K562 (cell line): ENCODE data around the gene NPR1.
A peak's percentile ranks its signal among the peaks of the same experiment; 100 is the strongest.

ENCODE experiments used
- BHLHE40 ChIP-seq: IDR thresholded peaks from 2 replicates; pipeline ENCODE4 v1.6.1; 2011; ENCODE audit warnings: low read length, improper control_type of control experiment
- ELF1 ChIP-seq: fragments of 200-800 bp; sonication (Bioruptor generic); IDR thresholded peaks from 2 replicates; pipeline ENCODE4 v1.6.1; 2016; ENCODE audit warnings: missing genetic modification characterization, missing compliant biosample characterization
- EP300 ChIP-seq: IDR thresholded peaks from 2 replicates; pipeline ENCODE4 v1.6.1; 2012; ENCODE audit warnings: low read length, improper control_type of control experiment
- NR1H2 ChIP-seq: sonication (generic); formaldehyde crosslinking; IDR thresholded peaks from 2 replicates; pipeline ENCODE4 v1.4.0; 2020; ENCODE audit warnings: mild to moderate bottlenecking, missing genetic modification reagents
- RB1 ChIP-seq: fragments of 450-650 bp; IDR thresholded peaks from 2 replicates; pipeline ENCODE4 v1.6.1; 2017; ENCODE audit warnings: low read depth, mild to moderate bottlenecking
- SP2 ChIP-seq: IDR thresholded peaks from 2 replicates; pipeline ENCODE4 v1.6.1; 2011; ENCODE audit warnings: mild to moderate bottlenecking, low read depth, low read length, moderate library complexity; ENCODE audit not compliant: poor library complexity, severe bottlenecking; ENCODE audit errors: extremely low read depth
- ZNF140 ChIP-seq: fragments of 250-450 bp; sonication (Bioruptor Pico); IDR thresholded peaks from 2 replicates; pipeline ENCODE4 v1.8.0; 2021; ENCODE audit warnings: moderate library complexity, mild to moderate bottlenecking, inconsistent platforms
- TF ChIP-seq, protein P1 (sequence below): sonication (generic); formaldehyde crosslinking; IDR thresholded peaks from 2 replicates; pipeline ENCODE4 v1.8.0; 2022; ENCODE audit warnings: missing genetic modification reagents, mild to moderate bottlenecking, borderline replicate concordance
- TF ChIP-seq, protein P2 (sequence below): sonication (generic); formaldehyde crosslinking; IDR thresholded peaks from 2 replicates; pipeline ENCODE4 v1.4.0; 2020; ENCODE audit warnings: mild to moderate bottlenecking, missing genetic modification reagents
- TF ChIP-seq, protein P3 (sequence below), 3 experiments: IDR thresholded peaks in 2 of 3; conservative IDR thresholded peaks in 1 of 3; 2 replicates each; pipeline ENCODE4 v1.5.1; 2011 to 2012; ENCODE audit warnings: low read length in 3 of 3, mild to moderate bottlenecking in 3 of 3, control low read depth in 2 of 3, improper control_type of control experiment in 1 of 3, inconsistent platforms in 1 of 3, low read depth in 1 of 3, mixed read lengths in 1 of 3, moderate library complexity in 1 of 3; ENCODE audit not compliant: insufficient read depth in 2 of 3
- TF ChIP-seq, protein P4 (sequence below): fragments of 450-650 bp; IDR thresholded peaks from 2 replicates; pipeline ENCODE4 v1.6.1; 2016; ENCODE audit warnings: low read depth

DNA sequence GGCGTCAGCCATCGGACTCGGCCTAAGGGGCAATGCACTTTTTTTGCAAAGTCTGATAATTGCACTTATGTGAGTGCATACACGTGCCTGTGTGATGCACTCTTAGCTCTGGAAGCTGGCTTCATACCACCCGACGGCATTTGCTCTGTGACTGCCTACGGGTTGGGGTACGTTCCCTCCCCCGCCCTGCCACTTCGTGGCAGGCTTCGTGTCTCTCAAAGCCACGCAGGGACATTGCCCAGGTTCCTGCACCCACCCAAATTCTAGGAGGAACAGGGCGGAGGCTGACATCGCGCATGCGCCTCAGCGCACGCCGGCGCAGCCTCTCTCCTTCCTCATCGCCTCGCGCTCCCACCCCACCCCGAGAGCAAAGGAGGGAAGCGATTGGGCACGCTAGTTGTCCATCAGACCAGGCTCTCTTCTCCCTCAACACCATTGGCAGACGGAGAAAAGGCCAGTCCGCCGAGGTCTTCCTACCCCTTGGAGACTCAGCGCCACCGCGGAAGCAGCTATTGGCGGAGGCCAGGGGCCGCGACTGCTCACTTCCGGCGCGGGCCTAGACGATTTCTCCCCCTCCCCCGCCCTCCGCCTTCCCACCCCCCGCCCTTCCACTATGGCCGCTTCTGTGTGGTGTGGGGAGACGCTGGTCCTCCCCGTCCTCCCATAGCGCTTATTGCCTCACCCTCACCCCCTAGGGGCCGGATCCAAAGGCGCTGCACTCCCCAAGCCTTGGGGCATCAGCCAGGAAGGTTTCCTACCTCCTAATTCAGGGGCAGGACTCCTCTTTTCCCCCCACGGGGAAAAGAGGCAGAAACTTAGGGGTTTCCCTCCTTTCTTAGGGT, 49.2 kb downstream of the NPR1 start, which contains the start of gene INTS3:
- peak; percentile 85 for TF ChIP-seq SP2
- no peak for TF ChIP-seq ZNF140 (CRISPR knock-in tag)
- TF ChIP-seq, protein P1, sequence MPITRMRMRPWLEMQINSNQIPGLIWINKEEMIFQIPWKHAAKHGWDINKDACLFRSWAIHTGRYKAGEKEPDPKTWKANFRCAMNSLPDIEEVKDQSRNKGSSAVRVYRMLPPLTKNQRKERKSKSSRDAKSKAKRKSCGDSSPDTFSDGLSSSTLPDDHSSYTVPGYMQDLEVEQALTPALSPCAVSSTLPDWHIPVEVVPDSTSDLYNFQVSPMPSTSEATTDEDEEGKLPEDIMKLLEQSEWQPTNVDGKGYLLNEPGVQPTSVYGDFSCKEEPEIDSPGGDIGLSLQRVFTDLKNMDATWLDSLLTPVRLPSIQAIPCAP (CRISPR knock-in tag), result no peak
- TF ChIP-seq, protein P2, sequence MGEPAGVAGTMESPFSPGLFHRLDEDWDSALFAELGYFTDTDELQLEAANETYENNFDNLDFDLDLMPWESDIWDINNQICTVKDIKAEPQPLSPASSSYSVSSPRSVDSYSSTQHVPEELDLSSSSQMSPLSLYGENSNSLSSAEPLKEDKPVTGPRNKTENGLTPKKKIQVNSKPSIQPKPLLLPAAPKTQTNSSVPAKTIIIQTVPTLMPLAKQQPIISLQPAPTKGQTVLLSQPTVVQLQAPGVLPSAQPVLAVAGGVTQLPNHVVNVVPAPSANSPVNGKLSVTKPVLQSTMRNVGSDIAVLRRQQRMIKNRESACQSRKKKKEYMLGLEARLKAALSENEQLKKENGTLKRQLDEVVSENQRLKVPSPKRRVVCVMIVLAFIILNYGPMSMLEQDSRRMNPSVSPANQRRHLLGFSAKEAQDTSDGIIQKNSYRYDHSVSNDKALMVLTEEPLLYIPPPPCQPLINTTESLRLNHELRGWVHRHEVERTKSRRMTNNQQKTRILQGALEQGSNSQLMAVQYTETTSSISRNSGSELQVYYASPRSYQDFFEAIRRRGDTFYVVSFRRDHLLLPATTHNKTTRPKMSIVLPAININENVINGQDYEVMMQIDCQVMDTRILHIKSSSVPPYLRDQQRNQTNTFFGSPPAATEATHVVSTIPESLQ, result no peak; the same call in 1 of the 2 replicates
- TF ChIP-seq NR1H2 (CRISPR knock-in tag), result no peak
- no peak for TF ChIP-seq EP300
- TF ChIP-seq, protein P3, sequence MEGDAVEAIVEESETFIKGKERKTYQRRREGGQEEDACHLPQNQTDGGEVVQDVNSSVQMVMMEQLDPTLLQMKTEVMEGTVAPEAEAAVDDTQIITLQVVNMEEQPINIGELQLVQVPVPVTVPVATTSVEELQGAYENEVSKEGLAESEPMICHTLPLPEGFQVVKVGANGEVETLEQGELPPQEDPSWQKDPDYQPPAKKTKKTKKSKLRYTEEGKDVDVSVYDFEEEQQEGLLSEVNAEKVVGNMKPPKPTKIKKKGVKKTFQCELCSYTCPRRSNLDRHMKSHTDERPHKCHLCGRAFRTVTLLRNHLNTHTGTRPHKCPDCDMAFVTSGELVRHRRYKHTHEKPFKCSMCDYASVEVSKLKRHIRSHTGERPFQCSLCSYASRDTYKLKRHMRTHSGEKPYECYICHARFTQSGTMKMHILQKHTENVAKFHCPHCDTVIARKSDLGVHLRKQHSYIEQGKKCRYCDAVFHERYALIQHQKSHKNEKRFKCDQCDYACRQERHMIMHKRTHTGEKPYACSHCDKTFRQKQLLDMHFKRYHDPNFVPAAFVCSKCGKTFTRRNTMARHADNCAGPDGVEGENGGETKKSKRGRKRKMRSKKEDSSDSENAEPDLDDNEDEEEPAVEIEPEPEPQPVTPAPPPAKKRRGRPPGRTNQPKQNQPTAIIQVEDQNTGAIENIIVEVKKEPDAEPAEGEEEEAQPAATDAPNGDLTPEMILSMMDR (IDR thresholded peaks at IDR 0.05 in 2 of 3, conservative IDR thresholded peaks at IDR 0.05 in 1 of 3; ENCODE audit: insufficient read depth in 2 of 3, low read depth in 1 of 3, low read length in 3 of 3), result peak; percentile 13 to 44 (median 32); a peak in 4 of 6 replicates
- TF ChIP-seq ELF1, result peak; percentile 91
- TF ChIP-seq, protein P4, sequence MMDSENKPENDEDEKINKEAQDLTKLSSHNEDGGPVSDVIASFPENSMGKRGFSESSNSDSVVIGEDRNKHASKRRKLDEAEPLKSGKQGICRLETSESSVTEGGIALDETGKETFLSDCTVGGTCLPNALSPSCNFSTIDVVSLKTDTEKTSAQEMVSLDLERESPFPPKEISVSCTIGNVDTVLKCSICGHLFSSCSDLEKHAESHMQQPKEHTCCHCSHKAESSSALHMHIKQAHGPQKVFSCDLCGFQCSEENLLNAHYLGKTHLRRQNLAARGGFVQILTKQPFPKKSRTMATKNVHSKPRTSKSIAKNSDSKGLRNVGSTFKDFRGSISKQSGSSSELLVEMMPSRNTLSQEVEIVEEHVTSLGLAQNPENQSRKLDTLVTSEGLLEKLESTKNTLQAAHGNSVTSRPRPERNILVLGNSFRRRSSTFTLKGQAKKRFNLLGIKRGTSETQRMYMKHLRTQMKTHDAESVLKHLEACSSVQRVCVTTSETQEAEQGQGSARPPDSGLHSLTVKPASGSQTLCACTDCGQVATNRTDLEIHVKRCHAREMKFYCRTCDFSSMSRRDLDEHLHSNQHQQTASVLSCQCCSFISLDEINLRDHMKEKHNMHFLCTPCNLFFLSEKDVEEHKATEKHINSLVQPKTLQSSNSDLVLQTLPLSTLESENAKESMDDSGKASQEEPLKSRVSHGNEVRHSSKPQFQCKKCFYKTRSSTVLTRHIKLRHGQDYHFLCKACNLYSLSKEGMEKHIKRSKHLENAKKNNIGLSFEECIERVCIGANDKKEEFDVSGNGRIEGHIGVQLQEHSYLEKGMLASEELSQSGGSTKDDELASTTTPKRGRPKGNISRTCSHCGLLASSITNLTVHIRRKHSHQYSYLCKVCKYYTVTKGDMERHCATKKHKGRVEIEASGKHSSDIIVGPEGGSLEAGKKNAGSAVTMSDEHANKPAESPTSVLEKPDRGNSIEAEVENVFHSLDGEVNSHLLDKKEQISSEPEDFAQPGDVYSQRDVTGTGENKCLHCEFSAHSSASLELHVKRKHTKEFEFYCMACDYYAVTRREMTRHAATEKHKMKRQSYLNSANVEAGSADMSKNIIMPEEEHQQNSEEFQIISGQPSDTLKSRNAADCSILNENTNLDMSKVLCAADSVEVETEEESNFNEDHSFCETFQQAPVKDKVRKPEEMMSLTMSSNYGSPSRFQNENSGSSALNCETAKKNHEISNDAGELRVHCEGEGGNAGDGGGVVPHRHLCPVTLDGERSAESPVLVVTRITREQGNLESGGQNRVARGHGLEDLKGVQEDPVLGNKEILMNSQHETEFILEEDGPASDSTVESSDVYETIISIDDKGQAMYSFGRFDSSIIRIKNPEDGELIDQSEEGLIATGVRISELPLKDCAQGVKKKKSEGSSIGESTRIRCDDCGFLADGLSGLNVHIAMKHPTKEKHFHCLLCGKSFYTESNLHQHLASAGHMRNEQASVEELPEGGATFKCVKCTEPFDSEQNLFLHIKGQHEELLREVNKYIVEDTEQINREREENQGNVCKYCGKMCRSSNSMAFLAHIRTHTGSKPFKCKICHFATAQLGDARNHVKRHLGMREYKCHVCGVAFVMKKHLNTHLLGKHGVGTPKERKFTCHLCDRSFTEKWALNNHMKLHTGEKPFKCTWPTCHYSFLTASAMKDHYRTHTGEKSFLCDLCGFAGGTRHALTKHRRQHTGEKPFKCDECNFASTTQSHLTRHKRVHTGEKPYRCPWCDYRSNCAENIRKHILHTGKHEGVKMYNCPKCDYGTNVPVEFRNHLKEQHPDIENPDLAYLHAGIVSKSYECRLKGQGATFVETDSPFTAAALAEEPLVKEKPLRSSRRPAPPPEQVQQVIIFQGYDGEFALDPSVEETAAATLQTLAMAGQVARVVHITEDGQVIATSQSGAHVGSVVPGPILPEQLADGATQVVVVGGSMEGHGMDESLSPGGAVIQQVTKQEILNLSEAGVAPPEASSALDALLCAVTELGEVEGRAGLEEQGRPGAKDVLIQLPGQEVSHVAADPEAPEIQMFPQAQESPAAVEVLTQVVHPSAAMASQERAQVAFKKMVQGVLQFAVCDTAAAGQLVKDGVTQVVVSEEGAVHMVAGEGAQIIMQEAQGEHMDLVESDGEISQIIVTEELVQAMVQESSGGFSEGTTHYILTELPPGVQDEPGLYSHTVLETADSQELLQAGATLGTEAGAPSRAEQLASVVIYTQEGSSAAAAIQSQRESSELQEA, result no peak
- TF ChIP-seq BHLHE40, result peak; percentile 38; the same call in 1 of the 2 replicates
- TF ChIP-seq RB1, result no peak
